ENCODE data around the gene USP6NL. TPM values are rescaled to one million over a fixed set of nuclear protein-coding genes. Genes with fewer than 3 reads are reported as not detected.
"Not testable (repeated sequence)": the region's sequence is repeated elsewhere in the genome, so short reads cannot be mapped to it uniquely, and the experiment has no call there.

USP6NL gene
- total RNA-seq, 4 donors from 2014 or later = 19.6 to 29.4 (median 25.2) TPM

GRCh38 chr10:11629731-11630130 lies 18.3 kb upstream of the USP6NL start:
- intact Hi-C loops (cut with DNase I; ENCODE audit: low total_unique reads) = no loop called here

GRCh38 chr10:11627941-11628340 lies 16.5 kb upstream of the USP6NL start:
- WGBS, 2 donors = 82 to 84% methylated on average over 8 of the region's 8 CpGs
- intact Hi-C loops (cut with DNase I; ENCODE audit: low total_unique reads); DNase-seq (ENCODE audit: low spot score in 2 of 2); H3K4me3 ChIP-seq (ENCODE audit: low read depth, poor library complexity, severe bottlenecking): not testable (repeated sequence)

More at GRCh38 chr10:11629731-11630130, 18.3 kb upstream of the USP6NL start:
- H3K4me3 ChIP-seq (ENCODE audit: low read depth, poor library complexity, severe bottlenecking) = no peak overlapping the region
- TF ChIP-seq CTCF (IDR thresholded peaks at IDR 0.05) = no peak
- no peak for TF ChIP-seq POLR2A (IDR thresholded peaks at IDR 0.05)
- no peak for DNase-seq (ENCODE audit: low spot score in 2 of 2)
- 95 to 96% methylated on average over 6 of the region's 6 CpGs for WGBS, 2 donors

- WGBS, 2 donors = 86 to 89% methylated on average over 3 of the region's 3 CpGs
- no peak for DNase-seq (ENCODE audit: low spot score in 2 of 2)
- intact Hi-C loops (cut with DNase I; ENCODE audit: low total_unique reads) = no loop called here
- no peak overlapping the region for H3K4me3 ChIP-seq (ENCODE audit: low read depth, poor library complexity, severe bottlenecking)
- TF ChIP-seq POLR2A (IDR thresholded peaks at IDR 0.05) (no peak), CTCF (IDR thresholded peaks at IDR 0.05) (no peak)
Observed at GRCh38 chr10:11626071-11626470, 14.6 kb upstream of the USP6NL start.

GRCh38 chr10:11625019-11625735 lies 13.7 kb upstream of the USP6NL start:
- H3K4me3 ChIP-seq (ENCODE audit: low read depth, poor library complexity, severe bottlenecking) = no peak overlapping the region
- intact Hi-C loops (cut with DNase I; ENCODE audit: low total_unique reads) = no loop called here
- 60% methylated on average over 9 of the region's 9 CpGs for WGBS, 2 donors
- TF ChIP-seq POLR2A (IDR thresholded peaks at IDR 0.05) = no peak
- no peak for TF ChIP-seq CTCF (IDR thresholded peaks at IDR 0.05)
- no peak for DNase-seq (ENCODE audit: low spot score in 2 of 2)

GRCh38 chr10:11617233-11617632 lies 5.8 kb upstream of the USP6NL start:
- no peak for TF ChIP-seq CTCF (IDR thresholded peaks at IDR 0.05)
- TF ChIP-seq POLR2A (IDR thresholded peaks at IDR 0.05) = no peak
- intact Hi-C loops (cut with DNase I; ENCODE audit: low total_unique reads) = no loop called here
- no peak overlapping the region for H3K4me3 ChIP-seq (ENCODE audit: low read depth, poor library complexity, severe bottlenecking)
- DNase-seq (ENCODE audit: low spot score in 2 of 2) = no peak

DNA sequence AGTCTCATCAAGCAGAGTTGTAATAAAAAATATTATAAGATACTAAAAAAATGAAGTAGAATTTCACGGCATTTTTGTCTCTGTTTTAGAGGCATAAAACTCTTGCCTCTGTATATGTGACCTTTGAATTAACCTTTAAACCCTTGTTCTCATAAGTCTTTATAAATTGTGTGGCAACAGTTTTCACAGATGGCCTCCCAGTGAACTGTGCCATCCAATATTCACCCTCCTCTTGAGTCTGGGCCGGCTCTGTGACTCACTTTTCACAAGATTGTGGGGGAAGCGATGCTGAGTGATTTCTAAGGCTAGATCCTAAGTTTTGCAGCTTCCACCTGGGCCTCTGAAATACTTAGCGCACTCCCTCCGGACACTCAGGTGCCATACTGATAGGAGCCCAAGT lies 4.6 kb upstream of the USP6NL start:
- no peak for TF ChIP-seq POLR2A (IDR thresholded peaks at IDR 0.05)
- TF ChIP-seq CTCF (IDR thresholded peaks at IDR 0.05) = no peak
- H3K4me3 ChIP-seq (ENCODE audit: low read depth, poor library complexity, severe bottlenecking) = no peak overlapping the region
- intact Hi-C loops (cut with DNase I; ENCODE audit: low total_unique reads) = no loop called here
- 93 to 97% methylated on average over 5 of the region's 5 CpGs for WGBS, 2 donors
- no peak for DNase-seq (ENCODE audit: low spot score in 2 of 2)

Data from lower leg skin (tissue), 4 donors.